HG03135 (cell line): ENCODE results near the gene PAQR5.

Experiments
- ATAC-seq: cut with Tn5 transposase; IDR thresholded peaks from one replicate; pipeline ENCODE4 v1.9.1; 2021; ENCODE audit warnings: mild to moderate bottlenecking, moderate library complexity; ENCODE audit not compliant: unreplicated experiment

Gene PAQR5

GRCh38 chr15:69456208-69457166 is 157.8 kb downstream of the PAQR5 start:
- ATAC-seq, result no peak
